MM.1S (cell line): Measurements from ENCODE around the gene ABCG8.

ENCODE experiments used
- EZH2 ChIP-seq: fragments of 300-600 bp; sonication (generic); optimal IDR thresholded peaks from 2 replicates; pipeline ENCODE3; 2017; ENCODE audit warnings: low read depth, mild to moderate bottlenecking, antibody characterized with exemption, low read length, mixed read lengths
- EZH2phosphoT487 ChIP-seq: fragments of 300-600 bp; sonication (generic); IDR thresholded peaks from 2 replicates; pipeline ENCODE4 v1.6.1; 2018; ENCODE audit warnings: antibody characterized with exemption, low read length
- TF ChIP-seq, protein P1 (sequence below): fragments of 300-600 bp; sonication (generic); IDR thresholded peaks from 2 replicates; pipeline ENCODE4 v1.5.1; 2016; ENCODE audit warnings: antibody characterized with exemption, low read length, mixed read lengths

DNA sequence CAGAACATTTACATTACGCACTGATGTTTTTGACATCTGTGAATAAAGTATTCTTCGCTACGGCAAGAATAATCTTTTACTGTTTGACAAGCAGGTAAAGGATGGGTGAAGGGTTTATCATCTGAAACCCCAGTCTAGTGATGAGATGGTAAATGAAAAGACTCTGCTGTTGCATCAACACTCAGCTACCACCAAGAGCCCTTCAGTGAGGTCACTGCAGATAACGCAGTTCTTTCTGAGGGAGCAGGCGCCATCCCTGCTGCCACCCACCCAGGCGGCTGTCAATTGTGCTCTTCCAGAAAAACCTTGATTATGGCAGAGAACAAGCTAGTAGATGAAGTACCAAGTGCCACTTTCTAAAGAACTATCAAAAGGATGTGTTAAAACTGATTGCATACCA is 58.7 kb downstream of the ABCG8 start:
- TF ChIP-seq, protein P1, sequence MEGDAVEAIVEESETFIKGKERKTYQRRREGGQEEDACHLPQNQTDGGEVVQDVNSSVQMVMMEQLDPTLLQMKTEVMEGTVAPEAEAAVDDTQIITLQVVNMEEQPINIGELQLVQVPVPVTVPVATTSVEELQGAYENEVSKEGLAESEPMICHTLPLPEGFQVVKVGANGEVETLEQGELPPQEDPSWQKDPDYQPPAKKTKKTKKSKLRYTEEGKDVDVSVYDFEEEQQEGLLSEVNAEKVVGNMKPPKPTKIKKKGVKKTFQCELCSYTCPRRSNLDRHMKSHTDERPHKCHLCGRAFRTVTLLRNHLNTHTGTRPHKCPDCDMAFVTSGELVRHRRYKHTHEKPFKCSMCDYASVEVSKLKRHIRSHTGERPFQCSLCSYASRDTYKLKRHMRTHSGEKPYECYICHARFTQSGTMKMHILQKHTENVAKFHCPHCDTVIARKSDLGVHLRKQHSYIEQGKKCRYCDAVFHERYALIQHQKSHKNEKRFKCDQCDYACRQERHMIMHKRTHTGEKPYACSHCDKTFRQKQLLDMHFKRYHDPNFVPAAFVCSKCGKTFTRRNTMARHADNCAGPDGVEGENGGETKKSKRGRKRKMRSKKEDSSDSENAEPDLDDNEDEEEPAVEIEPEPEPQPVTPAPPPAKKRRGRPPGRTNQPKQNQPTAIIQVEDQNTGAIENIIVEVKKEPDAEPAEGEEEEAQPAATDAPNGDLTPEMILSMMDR = no peak
- TF ChIP-seq EZH2phosphoT487 = no peak
- no peak for TF ChIP-seq EZH2
